Hepatocyte (in vitro differentiated cells): ENCODE measurements around the gene ASCL3.

ENCODE experiments used
- EZH2 ChIP-seq: fragments of 200-600 bp; sonication (generic); IDR thresholded peaks from 2 replicates; pipeline ENCODE4 v1.6.1; 2016; ENCODE audit warnings: antibody characterized with exemption, mild to moderate bottlenecking, borderline replicate concordance
- EZH2phosphoT487 ChIP-seq: fragments of 200-600 bp; sonication (generic); IDR thresholded peaks from one replicate; pipeline ENCODE4 v1.6.1; 2018; ENCODE audit warnings: antibody characterized with exemption, mild to moderate bottlenecking, low read depth, moderate library complexity; ENCODE audit not compliant: unreplicated experiment, severe bottlenecking
- TF ChIP-seq, protein P1 (sequence below): fragments of 200-600 bp; sonication (generic); IDR thresholded peaks from 2 replicates; pipeline ENCODE4 v1.5.1; 2016; ENCODE audit warnings: antibody characterized with exemption, mild to moderate bottlenecking; ENCODE audit not compliant: poor library complexity

GRCh38 chr11:8947230-8947943, 4.6 kb upstream of the ASCL3 start:
- TF ChIP-seq, protein P1, sequence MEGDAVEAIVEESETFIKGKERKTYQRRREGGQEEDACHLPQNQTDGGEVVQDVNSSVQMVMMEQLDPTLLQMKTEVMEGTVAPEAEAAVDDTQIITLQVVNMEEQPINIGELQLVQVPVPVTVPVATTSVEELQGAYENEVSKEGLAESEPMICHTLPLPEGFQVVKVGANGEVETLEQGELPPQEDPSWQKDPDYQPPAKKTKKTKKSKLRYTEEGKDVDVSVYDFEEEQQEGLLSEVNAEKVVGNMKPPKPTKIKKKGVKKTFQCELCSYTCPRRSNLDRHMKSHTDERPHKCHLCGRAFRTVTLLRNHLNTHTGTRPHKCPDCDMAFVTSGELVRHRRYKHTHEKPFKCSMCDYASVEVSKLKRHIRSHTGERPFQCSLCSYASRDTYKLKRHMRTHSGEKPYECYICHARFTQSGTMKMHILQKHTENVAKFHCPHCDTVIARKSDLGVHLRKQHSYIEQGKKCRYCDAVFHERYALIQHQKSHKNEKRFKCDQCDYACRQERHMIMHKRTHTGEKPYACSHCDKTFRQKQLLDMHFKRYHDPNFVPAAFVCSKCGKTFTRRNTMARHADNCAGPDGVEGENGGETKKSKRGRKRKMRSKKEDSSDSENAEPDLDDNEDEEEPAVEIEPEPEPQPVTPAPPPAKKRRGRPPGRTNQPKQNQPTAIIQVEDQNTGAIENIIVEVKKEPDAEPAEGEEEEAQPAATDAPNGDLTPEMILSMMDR: no peak
- TF ChIP-seq EZH2 (no peak), EZH2phosphoT487 (no peak)
